Testis (tissue), 3 donors: Measurements from ENCODE around the gene TNFRSF1A. TPM values are rescaled to one million over a fixed set of nuclear protein-coding genes. Genes with fewer than 3 reads are reported as not detected.
A peak's percentile ranks its signal among the peaks of the same experiment; 100 is the strongest.

Source experiments
- DNase-seq: peaks from one replicate; pipeline ENCODE4 v3.0.0-alpha.2; 2019
- H3K27ac ChIP-seq, 2 donors: fragments of 200-600 bp; sonication (generic); one replicate each; pipeline ENCODE4 v1.5.1; 2019
- H3K27me3 ChIP-seq: fragments of 200-600 bp; sonication (generic); one replicate; pipeline ENCODE4 v1.5.1; 2019
- H3K36me3 ChIP-seq: fragments of 200-600 bp; sonication (generic); one replicate; pipeline ENCODE4 v1.5.1; 2017; ENCODE audit warnings: low read depth; ENCODE audit errors: missing control alignments
- H3K4me1 ChIP-seq: fragments of 200-600 bp; sonication (generic); one replicate; pipeline ENCODE4 v1.5.1; 2019
- H3K4me3 ChIP-seq, 2 donors: fragments of 200-600 bp; sonication (generic); one replicate each; pipeline ENCODE4 v1.5.1; 2017 to 2019
- H3K9me3 ChIP-seq: fragments of 200-600 bp; sonication (generic); one replicate; pipeline ENCODE4 v1.5.1; 2017
- CTCF ChIP-seq, 3 experiments: fragments of 450-650 bp in 2 of 3; fragments of 200-600 bp in 1 of 3; sonication (generic) in 1 of 3; IDR thresholded peaks; one replicate each; pipeline ENCODE4 v1.5.1; 2016 to 2019; ENCODE audit warnings: antibody characterized with exemption in 3 of 3, mild to moderate bottlenecking in 2 of 3, moderate library complexity in 1 of 3
- POLR2A ChIP-seq: fragments of 450-650 bp; IDR thresholded peaks from one replicate; pipeline ENCODE4 v1.6.1; 2017; ENCODE audit warnings: antibody characterized with exemption, mild to moderate bottlenecking, moderate library complexity
- WGBS, 2 donors: methylation state at CpG; one replicate each; pipeline ENCODE4 v1.1.5; 2018; 5-methylcytosine and 5-hydroxymethylcytosine counted together
- intact Hi-C: fragments of 100-400 bp; cut with DNase I; formaldehyde crosslinking; loops from one replicate; pipeline ENCODE4 v1.15.1; 2023; ENCODE audit warnings: low total_unique reads
- polyA plus RNA-seq: library from polyadenylated mRNA; stranded (reverse); fragments of 350-450 nt; fragmentation: Illumina TruSeq; extraction: RNeasy Lipid Tissue Mini Kit (QIAGEN cat#74804); gene quantifications from one replicate; pipeline ENCODE4 v1.2.3, GENCODE V29; 2014; ENCODE audit warnings: low read depth, low replicate concordance; ENCODE audit not compliant: insufficient read depth
- total RNA-seq, 2 donors: library from RNA; depleted of rRNA; stranded (reverse); fragments of >200 nt; gene quantifications; one replicate each; pipeline ENCODE4 v1.2.3, GENCODE V29; 2016

The TNFRSF1A gene
- total and polyA plus RNA-seq, 3 donors from 2014 or later: 59.8 to 106 (median 94.6) TPM

GRCh38 chr12:6334359-6334758 lies 7.5 kb downstream of the TNFRSF1A start:
- peaks cover 55% of the 10 kb centered on the region for H3K4me1 ChIP-seq
- 58 to 67% methylated on average over 5 of the region's 5 CpGs for WGBS, 2 donors

GRCh38 chr12:6333566-6333965 lies 8.3 kb downstream of the TNFRSF1A start:
- 70 to 83% methylated on average over 4 to 9 of the region's 9 CpGs for WGBS, 2 donors
- no peaks in the 10 kb centered on the region for H3K27me3 ChIP-seq
- H3K27ac ChIP-seq: peak overlapping the region in 1 of 2 donors; percentile 93
- peaks cover 51% of the 10 kb centered on the region for H3K4me1 ChIP-seq
- intact Hi-C loops: loop anchor here (10.0 kb wide), 2 partner anchors 51 to 121 kb away; partner anchors contain the start of genes LTBR and TAPBPL
- no peaks in the 10 kb centered on the region for H3K9me3 ChIP-seq
- no peak overlapping the region for H3K4me3 ChIP-seq
- TF ChIP-seq CTCF (IDR thresholded peaks at IDR 0.05) (no peak), POLR2A (no peak)
- no peak for DNase-seq
- no peaks in the 10 kb centered on the region for H3K36me3 ChIP-seq

More at GRCh38 chr12:6334359-6334758, 7.5 kb downstream of the TNFRSF1A start:
- no peaks in the 10 kb centered on the region for H3K27me3 ChIP-seq
- no peak overlapping the region for H3K4me3 ChIP-seq
- no peak for DNase-seq
- no peaks in the 10 kb centered on the region for H3K9me3 ChIP-seq
- intact Hi-C loops: loop anchor here (10.0 kb wide), 2 partner anchors 50 to 120 kb away; partner anchors contain the start of genes LTBR and TAPBPL
- H3K27ac ChIP-seq: peak overlapping the region; percentile 86 to 93
- H3K36me3 ChIP-seq: no peaks in the 10 kb centered on the region
- TF ChIP-seq POLR2A (no peak), CTCF (IDR thresholded peaks at IDR 0.05) (no peak)

GRCh38 chr12:6333029-6333428 lies 8.8 kb downstream of the TNFRSF1A start:
- Histone ChIP-seq H3K36me3 (no peaks in the 10 kb centered on the region), H3K27ac (no peak overlapping the region), H3K4me1 (peaks cover 46% of the 10 kb centered on the region), H3K27me3 (no peaks in the 10 kb centered on the region), H3K9me3 (no peaks in the 10 kb centered on the region), H3K4me3 (no peak overlapping the region)
- TF ChIP-seq CTCF (IDR thresholded peaks at IDR 0.05) (no peak), POLR2A (no peak)
- 83 to 87% methylated on average over 3 to 9 of the region's 9 CpGs for WGBS, 2 donors
- DNase-seq: no peak
- intact Hi-C loops: loop anchor here (10.0 kb wide), 2 partner anchors 52 to 122 kb away; partner anchors contain the start of genes LTBR and TAPBPL

GRCh38 chr12:6332459-6332858 lies 9.4 kb downstream of the TNFRSF1A start:
- no peak overlapping the region for H3K4me3 ChIP-seq
- 82 to 85% methylated on average over 4 of the region's 4 CpGs for WGBS, 2 donors
- no peak overlapping the region for H3K27ac ChIP-seq
- H3K9me3 ChIP-seq: no peaks in the 10 kb centered on the region
- no peaks in the 10 kb centered on the region for H3K27me3 ChIP-seq
- no peaks in the 10 kb centered on the region for H3K36me3 ChIP-seq
- intact Hi-C loops: loop anchor here (10.0 kb wide), 2 partner anchors 52 to 122 kb away; partner anchors contain the start of genes LTBR and TAPBPL
- no peak for TF ChIP-seq CTCF (IDR thresholded peaks at IDR 0.05)
- H3K4me1 ChIP-seq: peaks cover 44% of the 10 kb centered on the region
- DNase-seq: no peak
